Germinal center (tissue), 1 donor: ENCODE results near the gene CTBP2.
A peak's percentile ranks its signal among the peaks of the same experiment; 100 is the strongest.

ENCODE experiments used
- DNase-seq: peaks from one replicate; pipeline ENCODE4 v3.0.0; 2012; ENCODE audit warnings: mixed read lengths, low spot score

The CTBP2 gene

DNA sequence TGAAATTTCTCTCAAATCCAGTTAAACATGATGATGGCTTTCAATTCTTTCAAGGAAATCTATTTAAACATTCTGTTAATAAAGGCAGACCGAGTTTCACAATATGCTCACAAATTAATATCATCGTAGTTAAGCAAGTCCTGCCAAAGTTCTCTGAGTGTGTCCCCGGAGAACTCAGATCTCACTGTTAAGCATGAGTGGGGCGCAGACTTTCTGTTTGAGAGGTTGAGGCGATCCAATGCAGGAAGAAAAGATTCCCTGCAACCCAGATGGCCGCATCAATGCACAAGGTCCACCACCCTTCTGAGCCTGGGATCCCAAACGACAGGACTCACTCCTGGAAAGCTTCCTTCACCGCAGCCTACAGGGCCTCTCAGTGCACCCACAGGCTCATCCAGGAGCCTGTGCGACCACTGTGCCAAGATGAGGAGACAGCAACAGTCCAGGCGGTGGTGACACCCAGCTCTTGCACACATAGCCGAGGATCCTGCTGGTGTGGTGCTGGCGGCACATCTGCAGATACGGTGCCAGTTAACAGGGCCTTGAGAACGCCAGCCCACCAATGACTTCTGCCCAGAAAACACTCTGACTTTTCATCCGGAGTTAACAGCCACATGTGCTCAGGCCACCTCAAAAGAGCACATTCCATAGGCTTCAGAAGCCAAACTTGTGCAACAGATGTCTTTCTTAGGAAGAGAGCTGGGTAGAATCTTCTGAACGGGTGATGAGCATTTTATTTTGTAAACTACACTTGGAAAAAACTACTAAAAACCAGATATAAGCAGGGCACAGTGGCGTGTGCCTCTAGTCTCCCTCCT is 116.3 kb downstream of the CTBP2 start:
- no peak for DNase-seq

DNA sequence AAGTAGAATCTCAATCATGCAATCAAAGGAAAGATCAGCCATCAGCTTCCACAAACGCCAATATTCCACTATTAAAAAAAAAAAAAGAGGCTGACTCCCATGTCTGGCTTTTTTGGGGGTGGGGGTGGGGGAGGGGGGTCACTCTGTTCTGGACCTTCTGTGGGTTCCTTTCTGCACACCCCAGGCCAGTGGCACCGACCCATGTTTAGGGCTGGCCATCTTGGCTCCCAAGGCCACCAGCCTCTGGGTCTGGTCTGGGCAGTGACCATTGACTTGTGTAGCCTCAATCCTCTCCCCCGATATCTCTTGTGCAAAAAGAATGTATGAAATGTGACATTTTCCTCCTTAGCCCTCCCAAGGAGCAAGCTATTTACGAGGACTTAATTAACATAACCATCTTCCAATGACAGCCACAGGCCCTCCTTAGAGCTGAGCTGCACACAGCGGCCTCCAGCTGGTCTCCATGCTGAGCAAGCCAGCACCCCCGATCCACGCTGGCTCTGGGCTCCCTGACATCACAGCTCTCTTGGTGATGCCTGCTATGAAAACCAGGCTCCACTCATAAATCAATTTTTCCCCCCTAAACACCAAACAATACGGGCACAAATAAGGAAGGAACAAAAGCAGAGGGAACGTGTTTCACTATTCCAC is 118.4 kb downstream of the CTBP2 start:
- no peak for DNase-seq

DNA sequence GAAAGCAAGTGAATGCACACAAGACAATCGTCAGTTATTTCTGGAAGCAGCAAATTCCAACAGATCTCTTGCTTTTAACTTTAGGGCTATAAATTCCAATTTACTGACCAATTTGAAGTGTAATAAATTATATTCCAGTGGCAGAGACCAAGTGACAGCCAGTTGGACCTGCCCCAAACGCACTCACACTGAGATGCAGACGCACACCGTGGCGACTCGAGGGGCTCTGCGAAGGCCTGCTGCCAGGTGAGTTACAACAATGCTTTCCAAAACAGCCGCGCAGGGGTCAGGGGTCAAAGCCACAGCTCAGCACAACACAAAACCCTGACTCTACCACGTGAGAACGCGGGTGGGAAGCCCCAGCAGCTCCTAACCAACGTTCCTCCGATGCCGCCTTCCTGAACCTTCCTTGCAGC is 121.0 kb downstream of the CTBP2 start:
- no peak for DNase-seq

DNA sequence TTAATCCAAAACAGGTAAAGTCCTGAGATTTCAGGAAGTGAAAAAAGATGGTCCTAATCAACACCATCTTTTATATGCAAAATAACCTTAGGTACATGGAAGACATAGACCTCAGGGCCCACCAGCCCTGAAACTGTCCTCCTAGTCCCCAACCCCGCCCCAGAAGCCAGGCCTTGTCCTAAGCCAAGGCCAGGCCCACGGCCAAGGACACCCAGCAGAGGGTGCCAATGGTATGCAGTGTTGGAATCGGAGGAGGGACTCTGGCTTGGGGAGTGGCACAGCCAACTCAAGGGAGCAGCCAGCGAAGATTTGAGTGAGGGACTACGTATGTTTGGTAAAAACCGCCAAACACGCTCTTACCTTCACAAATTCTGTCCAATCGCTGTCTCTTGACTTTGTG is 121.7 kb downstream of the CTBP2 start:
- no peak for DNase-seq

DNA sequence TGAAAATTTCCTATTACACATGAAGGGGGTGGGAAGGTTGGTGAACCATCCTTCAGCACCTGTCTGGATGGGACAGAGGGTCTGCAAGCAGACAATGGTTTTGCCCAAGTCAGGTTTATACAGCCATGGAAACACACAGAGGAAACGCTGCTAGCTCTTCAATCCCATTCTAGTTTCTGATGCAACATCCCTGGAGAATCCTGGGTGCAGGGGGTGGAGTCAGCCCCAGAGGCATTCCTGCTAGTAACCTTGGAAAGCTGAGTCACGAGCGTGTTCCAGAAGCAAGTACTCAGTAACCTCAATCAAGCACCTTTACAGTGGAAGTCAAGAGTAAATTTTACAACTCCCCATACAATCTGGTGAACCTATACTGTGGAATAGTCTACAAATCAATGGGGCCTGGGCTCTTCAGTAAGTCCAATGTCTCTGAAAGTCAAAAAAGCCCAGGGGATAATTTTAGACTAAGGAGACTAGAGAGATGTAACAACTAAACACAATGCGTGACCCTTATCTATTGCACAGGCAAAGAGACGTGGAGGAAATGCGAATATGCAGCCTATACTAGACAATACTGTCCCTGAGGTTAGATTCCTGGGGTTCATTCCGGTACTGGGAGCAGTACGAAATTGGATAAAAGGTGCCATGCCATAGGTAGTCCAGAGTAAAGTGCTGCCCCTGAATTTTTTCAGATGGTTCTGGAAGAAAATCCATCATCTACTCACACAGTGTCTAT is 123.1 kb downstream of the CTBP2 start:
- DNase-seq, result no peak

DNA sequence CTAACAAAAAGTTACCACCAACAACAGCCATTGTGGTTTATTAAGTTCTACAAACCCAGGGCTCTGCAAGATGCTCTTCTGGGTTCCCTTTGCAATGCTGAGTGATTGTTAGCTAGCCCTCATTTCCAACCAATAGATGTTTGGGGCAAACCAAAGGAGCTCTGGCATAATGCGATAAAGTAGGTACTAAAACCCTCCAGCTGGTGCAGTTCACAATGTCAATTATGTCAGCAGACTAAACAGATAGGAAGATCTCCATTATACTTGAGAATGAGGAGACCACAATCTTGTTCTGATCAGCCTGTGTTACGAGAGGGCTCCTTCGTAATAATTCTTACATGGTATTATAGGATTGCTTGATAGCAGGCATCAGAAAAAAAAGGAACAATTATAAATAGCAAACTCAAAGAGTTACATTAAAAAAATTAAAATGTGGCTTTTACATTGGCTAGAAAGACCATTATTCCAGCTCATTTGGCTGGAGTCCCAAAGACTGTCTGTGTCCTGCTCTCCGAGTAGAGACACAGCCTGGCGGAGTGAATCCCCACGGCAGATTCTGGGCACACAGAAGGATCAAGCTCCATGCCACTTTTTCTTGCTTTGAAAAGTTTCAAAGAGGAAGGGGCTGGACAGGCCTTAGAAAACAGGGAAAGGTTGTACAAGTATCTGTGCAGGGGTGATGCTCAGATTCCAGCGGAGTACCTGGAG is 124.6 kb downstream of the CTBP2 start:
- no peak for DNase-seq

DNA sequence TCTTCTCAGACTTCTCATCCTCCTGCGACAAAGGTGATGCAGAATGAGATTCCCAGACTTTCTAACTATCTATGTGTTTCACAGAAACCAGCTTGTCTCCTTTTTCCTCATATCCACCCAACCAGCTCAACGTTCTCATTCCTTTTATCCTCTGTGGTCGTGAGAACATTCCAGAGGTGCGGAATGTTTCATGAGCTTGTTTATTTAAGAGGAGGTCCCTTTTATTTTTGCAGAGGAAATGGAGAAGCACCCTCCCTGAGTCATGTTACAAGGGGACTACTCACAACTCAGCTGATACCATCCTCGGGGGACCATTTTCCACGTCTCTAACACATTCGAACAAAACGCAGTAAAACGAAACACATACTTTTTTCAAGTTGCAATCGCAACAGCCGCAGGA is 125.2 kb downstream of the CTBP2 start:
- DNase-seq, result no peak

DNA sequence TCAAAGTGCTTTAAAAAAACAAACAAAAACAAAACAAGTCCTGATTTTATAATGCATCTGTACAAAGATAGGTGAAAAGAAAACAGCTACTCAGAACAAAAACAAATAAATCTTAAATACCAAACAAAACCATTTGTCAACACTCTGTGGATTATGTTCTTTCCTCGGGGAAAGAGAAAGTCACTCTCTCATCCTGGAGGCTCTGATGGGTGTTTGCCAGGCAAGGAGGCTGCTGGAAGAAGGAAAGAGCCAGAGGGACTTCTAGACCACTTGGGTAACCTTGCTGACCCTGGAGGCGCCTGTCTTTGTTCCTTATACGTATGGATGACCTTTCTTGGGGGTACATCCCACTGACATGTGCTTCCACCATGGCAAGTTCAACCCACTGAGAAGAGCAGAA is 125.7 kb downstream of the CTBP2 start:
- DNase-seq, result no peak

DNA sequence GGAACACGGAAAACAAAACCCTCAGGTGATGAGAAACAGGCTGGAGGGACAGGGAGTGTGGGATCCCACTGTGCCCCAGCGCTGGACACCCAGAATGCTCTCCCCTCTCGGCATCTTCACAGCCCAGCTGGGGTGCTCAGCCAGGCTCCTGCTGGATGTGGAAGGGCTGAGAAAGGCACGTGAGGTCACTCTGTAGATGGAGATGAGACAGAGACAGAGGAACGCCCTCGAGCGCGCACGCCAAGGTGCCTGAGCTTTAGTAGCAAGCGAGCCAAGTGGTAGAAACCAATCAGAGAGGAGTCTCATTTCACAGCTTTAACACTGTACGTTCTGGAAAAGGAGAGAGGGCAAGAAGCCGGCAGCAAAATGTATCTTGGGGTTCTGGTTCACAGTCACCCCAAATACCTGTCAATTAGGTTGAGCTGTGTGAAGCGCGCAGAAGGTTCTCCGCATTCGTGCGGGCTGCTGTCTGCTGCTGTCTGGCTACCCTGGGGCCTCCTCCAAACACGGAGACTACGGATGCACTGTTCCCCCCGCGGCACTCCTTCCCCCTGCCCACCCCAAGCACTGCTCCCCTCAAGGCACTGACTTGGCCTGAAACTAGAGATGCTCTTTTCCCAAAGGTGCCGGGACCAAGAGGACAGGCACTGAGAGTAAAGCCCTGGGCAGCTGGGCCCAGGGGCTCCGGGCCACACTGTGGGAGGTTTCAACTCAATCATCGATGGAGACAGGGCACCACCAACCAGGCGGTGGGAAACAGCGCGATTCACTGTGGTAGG is 127.0 kb downstream of the CTBP2 start:
- DNase-seq, result no peak

DNA sequence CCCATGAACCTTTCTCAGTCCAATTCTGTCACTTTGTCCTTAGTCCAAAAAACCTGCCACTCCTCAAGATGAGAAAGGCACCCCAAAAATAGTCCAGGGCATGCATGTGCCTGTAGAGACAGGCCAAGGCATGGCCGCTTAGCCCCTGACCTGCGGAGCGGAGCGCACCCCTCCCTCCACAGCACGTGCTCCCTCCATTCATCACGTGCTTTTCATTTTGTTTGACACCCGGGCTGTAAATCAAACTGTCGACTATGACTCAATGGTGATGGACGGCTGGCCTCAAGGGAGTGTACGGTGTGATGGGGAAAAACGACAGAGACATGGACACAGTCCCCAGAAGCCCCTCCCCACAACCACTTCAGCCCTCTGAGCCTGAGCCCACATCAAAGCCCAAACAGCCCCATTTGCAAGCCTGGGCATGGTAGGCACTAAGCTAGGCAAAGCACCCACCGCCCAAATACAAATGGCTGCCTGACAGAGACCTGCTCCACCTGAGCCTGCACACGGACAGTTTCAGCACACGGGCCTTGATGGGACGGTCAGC is 127.8 kb downstream of the CTBP2 start:
- DNase-seq, result no peak

DNA sequence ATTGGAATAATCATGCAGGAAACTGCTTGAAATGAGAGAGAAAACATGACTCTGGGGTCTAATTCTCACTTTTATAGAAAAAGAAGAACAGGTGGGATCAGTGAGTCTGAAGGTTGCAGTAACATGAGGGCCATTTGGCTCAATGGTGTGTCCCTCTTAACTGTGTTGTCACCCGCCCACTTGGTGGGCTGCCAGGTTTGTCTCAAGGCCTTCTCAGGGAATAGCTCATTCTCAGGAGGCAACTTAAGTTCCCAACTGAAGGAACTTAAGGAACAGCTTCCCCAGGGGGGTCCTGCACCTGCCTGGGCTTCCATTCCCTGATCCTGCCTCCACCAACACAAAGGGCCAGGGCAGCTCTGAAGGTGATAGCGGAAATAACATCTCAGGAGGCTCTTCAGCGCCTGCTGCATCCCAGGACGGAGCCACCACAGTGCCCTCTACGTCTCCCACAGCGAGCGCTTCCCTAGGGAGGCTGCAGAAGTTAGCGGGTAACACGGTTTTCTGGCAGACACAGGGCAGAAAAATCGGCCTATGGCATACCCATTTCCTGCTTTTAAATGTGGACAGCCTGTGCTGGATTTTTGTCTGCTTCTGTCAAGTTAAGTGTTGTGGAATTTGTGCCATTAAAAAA is 129.7 kb downstream of the CTBP2 start:
- DNase-seq, result no peak

DNA sequence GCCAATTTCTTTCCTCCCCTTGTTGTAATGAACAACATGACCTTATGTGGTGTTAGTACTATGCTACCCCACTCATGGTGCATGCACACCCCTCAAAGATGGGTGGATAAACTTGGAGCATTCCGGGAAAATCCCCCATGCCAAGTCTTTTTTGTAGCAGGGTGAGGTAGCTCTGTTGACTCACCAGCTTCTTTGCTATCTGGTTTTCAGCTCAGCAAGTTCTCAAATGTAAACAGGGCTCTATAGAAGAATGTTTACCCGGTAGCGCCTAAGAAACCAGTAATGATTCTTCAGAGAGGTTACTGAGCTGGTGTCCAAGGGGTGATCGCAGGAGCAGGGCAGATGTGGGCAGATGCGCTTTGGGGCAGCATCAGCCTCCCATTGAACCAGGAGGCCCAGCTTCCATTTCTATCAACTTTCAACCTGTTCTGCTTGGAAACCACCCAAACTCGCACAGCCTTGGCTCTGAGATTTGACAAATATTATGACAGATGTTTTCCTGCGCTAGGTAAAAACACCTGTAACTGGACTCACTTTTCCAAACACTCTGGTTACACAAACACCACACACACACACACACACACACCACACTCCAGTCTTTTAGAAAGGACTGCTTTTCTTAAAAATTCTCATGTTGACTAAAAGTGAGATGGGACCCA is 130.7 kb downstream of the CTBP2 start:
- no peak for DNase-seq

DNA sequence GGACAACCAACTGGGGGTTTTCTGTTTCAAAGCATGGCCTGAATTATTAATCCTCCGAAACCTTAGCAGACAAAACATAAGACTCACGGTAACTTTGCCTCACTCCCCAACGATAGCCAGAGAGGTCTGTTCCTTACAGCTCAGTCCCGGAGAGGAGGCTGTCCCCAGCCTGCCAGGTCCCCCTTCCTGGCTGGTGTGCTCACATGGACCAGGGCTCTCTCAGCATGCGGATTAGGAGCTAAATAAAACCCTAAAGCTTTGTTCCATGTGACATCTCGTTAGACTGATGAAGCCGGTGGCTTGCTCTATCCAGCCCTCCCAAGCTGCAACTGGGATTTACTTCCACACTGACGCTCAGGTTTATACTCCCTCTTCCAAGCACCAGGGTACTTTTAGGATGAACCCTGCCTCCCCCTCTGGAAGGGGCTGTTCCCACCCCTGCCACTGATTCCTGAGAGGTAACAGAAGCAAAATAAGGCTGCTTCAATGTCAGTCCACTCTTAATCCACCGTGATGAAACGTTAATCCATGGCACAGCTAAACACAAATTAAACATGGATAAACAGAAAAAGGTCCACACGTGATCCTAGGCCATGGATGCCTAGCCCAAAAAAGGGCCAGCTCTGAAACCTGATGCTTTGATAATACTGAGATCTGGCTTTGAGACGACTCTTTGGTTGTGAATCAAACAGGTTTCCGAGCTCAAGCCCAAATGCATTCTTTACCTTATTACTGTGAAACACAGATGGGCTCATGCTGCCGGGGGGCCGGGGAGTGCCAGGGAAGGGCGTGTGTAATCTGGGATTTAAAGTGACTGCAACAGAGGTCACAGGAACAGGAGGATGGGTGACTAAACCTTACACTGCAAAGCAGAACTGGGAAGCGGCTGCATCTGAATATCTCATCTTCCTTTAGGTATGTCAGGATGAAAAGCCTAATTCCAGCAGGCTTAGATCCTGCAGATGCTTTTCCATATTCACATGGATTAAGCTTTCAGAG is 132.2 kb downstream of the CTBP2 start:
- no peak for DNase-seq

DNA sequence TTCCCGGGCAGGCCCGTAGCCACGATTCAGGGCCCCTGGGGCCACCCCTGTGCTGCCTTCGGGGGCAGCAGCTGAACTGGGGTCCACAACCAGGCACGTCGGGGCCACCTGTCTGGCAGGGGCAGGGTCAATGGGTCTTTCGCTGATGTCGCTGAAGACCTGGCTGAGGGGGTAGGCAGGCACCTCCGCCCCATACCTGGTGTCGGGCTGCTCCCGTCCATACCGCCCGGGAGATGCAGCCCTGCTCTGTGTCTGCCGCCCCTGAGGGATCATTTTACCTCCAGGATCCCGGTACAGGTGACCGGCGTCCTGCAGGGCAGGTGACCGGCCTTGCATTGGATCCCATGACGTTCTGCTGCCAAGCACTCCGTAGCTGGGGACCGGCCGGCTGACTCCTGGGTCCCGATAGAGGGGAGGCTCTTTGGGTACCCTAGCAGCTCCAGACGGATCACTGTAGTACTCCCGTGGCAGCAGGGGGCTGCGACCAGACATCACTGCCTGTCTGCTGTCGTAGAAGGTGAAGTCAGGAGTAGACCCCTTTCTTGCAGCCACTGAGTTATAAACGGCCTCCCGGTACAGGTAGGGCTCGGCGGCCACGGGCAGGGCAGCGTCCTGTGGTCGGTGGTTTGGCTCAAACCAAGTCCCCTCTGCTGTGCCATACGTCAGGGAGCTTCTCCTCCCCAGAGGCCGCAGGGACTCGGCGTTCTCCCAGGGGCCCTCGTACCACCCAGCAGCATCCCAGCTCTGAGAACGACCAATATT is 133.2 kb downstream of the CTBP2 start:
- DNase-seq, result no peak

DNA sequence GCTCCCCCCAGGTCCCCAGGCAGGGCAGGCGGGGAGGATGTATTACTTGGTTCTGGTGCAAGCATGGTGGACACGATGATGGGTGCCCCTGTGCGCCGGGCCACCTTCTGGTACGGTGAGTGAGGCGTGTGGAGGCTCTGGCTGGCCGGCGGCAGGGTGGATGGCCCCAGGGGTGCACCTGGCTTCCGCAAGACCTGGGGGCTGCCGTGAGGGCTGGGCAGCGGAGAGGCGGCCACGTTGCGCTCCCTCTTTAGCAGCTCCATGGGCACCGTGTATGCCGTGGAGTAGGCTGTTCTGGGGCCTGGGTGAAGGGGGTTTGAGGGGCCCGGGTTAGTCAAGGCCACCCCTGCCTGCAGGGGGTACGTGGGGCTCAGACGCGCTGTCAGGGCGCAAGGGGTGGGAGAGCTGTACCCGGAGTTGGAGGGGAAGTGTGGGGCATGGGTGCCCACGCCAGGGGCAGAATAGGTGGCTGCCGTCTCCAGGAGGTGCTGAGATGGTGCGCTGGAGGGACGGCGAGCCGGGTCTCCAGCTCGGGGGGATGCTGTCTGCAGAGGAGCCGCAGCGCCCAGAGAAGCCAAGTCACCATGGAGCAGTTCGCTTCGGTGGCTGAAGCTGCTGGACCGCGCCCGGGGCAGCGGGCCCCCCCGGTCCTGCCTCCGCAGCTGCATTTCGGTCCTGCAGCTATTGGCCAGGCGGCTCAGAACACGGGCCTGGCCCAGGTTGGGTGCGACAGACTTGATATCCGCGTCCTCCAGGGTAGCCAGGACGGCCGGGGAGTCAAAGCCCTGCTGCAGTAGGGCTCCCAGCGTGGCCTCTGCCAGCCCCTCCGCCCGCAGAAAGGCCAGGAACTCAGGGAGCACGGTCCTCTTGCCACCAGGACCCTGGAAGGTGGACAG is 134.1 kb downstream of the CTBP2 start:
- no peak for DNase-seq

DNA sequence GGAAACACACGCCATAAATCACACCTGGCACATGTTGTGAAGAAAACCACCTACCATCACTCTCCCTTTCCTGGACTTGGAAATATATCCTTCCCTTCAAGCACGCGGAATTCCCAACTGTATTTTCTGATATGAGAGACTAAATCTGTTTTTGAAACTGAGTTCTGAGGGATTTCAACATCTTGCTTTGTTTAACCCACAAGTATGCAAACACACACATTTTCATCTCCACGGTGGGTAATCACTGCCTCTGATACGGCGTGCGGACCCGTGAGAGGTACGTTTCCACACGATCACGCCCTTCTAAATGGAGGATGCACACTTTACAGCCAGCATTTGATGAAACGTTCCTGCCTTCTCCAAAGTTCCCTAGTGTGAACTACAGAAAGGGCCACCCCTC is 135.0 kb downstream of the CTBP2 start:
- DNase-seq, result peak; percentile 27
